ACC112 (cell line): ENCODE data around the gene SLC37A1.

Experiments used
- H2AFZ ChIP-seq: fragments of 200-600 bp; sonication (generic); one replicate; pipeline ENCODE4 v1.6.0; 2017; ENCODE audit warnings: antibody characterized with exemption, low read length; ENCODE audit not compliant: unreplicated experiment
- H3K27ac ChIP-seq: fragments of 200-600 bp; sonication (generic); 2 replicates; pipeline ENCODE4 v1.5.1; 2014; ENCODE audit warnings: low read depth, mild to moderate bottlenecking, antibody characterized with exemption, low read length, moderate library complexity
- H3K27me3 ChIP-seq: fragments of 200-600 bp; sonication (generic); 2 replicates; pipeline ENCODE4 v1.6.1; 2014; ENCODE audit warnings: mild to moderate bottlenecking, antibody characterized with exemption, low read length, moderate library complexity, mixed read lengths; ENCODE audit not compliant: insufficient read depth
- H3K36me3 ChIP-seq: fragments of 200-600 bp; sonication (generic); 2 replicates; pipeline ENCODE4 v1.6.1; 2016; ENCODE audit warnings: mild to moderate bottlenecking, antibody characterized with exemption, low read length, moderate library complexity, mixed read lengths; ENCODE audit not compliant: insufficient read depth
- H3K4me1 ChIP-seq: fragments of 200-600 bp; sonication (generic); one replicate; pipeline ENCODE4 v1.6.1; 2016; ENCODE audit warnings: low read length, mixed read lengths; ENCODE audit not compliant: insufficient read depth, unreplicated experiment, control insufficient read depth
- H3K4me3 ChIP-seq: fragments of 200-600 bp; sonication (generic); 2 replicates; pipeline ENCODE4 v1.5.1; 2014; ENCODE audit warnings: mild to moderate bottlenecking, low read depth, low read length
- H3K79me2 ChIP-seq: fragments of 200-600 bp; sonication (generic); one replicate; pipeline ENCODE4 v1.6.0; 2016; ENCODE audit warnings: low read length; ENCODE audit not compliant: control insufficient read depth, unreplicated experiment, insufficient read depth

Gene SLC37A1

DNA sequence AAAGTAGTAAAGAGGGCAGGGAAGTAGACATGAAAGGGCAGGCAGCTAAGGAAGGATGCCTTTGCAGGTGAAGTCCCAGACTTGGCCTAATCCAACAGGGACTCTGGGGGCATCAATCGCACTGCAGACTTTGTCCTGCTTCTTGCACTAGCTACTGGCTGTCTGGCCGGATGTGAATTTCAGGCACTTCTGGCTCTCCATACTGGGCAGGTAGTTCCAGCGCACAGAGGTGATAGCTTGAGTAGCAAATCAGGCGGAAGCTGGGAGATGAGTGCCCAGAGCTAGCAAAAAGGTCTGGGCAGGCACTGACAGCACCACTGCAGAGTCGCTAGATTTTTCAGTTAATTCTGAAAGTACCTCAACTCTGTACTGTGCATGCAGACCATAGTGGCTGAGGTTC is 18.6 kb upstream of the SLC37A1 start:
- H3K36me3 ChIP-seq = no peaks in the 10 kb centered on the region
- no peak overlapping the region for H2AFZ ChIP-seq
- H3K4me3 ChIP-seq = no peak overlapping the region

DNA sequence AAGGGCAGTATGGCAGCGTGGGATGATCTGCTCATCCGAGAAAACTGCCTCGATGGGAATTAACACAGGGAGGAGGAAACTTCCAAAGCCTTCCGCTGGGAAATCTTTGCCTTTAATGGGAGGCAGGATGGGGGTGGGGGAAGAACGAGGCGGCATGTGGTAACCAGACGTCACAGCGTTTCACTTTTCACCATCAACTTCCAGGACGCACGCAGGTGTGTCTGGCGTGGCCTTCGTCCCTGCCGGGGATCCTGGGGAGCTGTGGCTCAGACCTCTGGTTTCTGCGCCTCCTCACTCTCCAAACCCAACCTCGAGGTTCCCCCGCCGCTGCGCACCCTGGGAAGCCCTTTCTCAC is 17.9 kb upstream of the SLC37A1 start:
- Histone ChIP-seq H3K27me3 (peaks cover 22% of the 10 kb centered on the region), H3K4me3 (peak overlapping the region; percentile 94), H3K36me3 (no peaks in the 10 kb centered on the region), H3K4me1 (peaks cover 6% of the 10 kb centered on the region), H3K27ac (no peak overlapping the region), H2AFZ (peak overlapping the region; percentile 66), H3K79me2 (no peaks in the 10 kb centered on the region)

More for the DNA sequence above, 18.6 kb upstream of the SLC37A1 start:
- peaks cover 30% of the 10 kb centered on the region for H3K27me3 ChIP-seq
- peaks cover 6% of the 10 kb centered on the region for H3K4me1 ChIP-seq
- H3K27ac ChIP-seq = no peak overlapping the region
- H3K79me2 ChIP-seq = no peaks in the 10 kb centered on the region

DNA sequence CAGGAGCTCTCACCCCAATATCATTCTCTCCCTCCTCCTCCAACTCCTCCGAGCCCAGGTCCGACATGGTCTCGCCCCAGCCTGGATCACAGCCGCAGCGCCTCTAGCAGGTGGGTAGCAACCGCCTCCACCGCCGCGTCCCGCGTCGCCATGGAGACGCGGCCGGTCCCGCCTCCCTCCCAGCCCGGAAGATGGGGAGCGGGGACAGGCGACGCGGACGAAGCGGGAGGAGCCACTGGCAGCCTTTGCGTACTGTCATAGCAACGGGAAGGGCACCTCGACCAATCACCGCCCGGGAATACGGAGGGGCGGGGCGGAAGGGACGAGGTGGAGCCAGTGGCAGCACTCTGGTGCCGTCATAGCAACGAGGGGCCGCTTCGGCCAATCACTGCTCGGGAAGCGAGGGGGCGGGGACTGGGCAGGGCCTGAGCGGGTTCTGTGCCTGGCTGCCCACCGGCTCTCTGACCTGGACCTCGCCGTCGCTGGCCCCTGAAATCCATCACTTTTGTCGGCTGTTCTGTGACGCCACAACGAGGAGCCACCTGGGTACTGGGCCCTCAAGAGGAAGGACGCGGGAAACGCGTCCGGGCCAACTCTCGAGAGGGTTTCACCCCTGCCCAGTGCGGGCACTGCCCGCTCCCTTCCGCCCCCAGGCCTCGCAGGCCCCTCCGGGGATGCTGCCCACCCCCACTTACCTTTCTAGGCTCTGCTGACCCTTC is 17.4 kb upstream of the SLC37A1 start, which contains the start of gene RSPH1:
TSS of gene RSPH1 (minus strand) at position 105 of the 719 bp plus-strand sequence. CDS start at position 67, 38 bp downstream.
- H2AFZ ChIP-seq = peak within 1 kb of the TSS; percentile 95
- peaks cover 6% of the 10 kb centered on the region for H3K4me1 ChIP-seq
- H3K27me3 ChIP-seq = peaks cover 17% of the 10 kb centered on the region
- peak within 1 kb of the TSS; percentile 20; the same call in 1 of the 2 replicates for H3K27ac ChIP-seq
- H3K36me3 ChIP-seq = no peaks in the 10 kb centered on the region
- no peaks in the 10 kb centered on the region for H3K79me2 ChIP-seq
- H3K4me3 ChIP-seq = peak within 1 kb of the TSS; percentile 94

DNA sequence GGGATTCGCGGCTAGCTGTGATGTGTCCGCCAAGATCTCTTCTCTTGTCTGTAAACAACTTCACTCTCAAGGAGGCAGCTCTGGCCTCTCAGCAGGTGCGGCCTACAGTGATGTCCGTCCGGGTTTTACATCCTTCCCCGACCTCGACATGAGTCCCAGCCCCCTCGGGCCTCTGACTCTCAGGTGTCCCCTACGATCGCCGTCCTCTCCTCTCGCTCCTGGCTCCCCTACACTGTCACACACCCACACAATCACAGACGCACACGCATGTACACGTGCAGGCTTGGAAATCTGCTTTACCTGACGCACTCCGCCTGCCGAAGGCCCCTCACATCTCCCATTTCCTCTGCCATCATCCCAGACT is 16.8 kb upstream of the SLC37A1 start:
- peaks cover 12% of the 10 kb centered on the region for H3K27me3 ChIP-seq
- peak overlapping the region; percentile 95 for H2AFZ ChIP-seq
- no peaks in the 10 kb centered on the region for H3K36me3 ChIP-seq
- H3K4me3 ChIP-seq = peak overlapping the region; percentile 94
- no peaks in the 10 kb centered on the region for H3K79me2 ChIP-seq
- H3K27ac ChIP-seq = peak overlapping the region; percentile 20; the same call in 1 of the 2 replicates
- peaks cover 6% of the 10 kb centered on the region for H3K4me1 ChIP-seq

DNA sequence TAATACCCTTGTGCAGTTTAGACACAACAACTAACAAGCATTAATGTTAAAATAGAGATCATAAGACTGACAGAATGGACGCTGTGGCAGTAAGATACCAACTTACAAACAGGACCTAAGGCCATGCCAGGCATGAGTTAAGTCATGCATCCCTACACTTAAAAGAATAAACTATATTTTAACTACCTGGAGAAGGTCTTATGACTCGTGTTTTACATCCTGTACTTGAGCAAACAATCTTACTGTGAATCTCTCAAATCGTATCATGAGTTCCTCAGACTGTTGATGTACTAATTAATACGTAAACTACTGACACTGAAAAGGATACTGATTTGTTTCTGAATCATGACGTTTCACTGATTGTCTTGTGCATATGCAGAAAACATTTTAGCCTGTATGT is 15.6 kb upstream of the SLC37A1 start:
- H3K4me3 ChIP-seq = no peak overlapping the region
- no peaks in the 10 kb centered on the region for H3K36me3 ChIP-seq
- no peak overlapping the region for H3K27ac ChIP-seq
- peaks cover 10% of the 10 kb centered on the region; the same call in 1 of the 2 replicates for H3K27me3 ChIP-seq
- H2AFZ ChIP-seq = no peak overlapping the region
- peaks cover 6% of the 10 kb centered on the region for H3K4me1 ChIP-seq
- no peaks in the 10 kb centered on the region for H3K79me2 ChIP-seq

DNA sequence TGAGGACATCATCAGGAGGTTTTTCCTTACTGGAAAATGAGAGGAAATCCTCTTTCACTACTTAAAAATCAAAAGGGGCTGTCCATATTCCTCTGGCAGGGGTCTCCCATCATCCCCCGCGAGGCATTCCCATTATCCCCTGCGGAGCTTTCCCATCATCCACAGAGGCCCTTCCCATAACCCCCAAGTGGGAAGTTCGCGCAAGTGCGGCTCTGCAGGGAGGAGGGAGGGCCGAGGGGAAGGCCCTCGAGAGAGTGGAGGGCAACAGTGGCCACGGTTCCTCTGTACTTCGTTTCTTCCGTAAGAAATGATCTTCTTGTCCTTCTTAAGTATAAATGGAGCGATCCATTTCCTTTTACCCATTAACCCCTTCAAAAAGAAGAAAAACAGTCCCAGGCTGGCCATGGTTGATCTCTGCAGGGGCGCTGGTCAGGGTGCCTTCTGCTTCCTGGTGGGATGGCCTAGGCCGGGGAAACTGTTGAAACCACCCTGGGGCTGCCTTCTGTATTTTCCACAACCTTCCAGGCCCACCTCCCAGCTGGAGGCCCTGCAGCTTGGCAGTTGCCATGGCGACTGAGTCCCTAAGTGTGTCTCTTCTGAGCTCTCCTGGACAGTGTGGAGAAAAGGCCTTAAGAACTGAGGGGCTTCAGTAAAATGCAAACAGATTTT is 14.1 kb upstream of the SLC37A1 start:
- Histone ChIP-seq H2AFZ (no peak overlapping the region), H3K27me3 (peaks cover 12% of the 10 kb centered on the region), H3K79me2 (no peaks in the 10 kb centered on the region), H3K36me3 (no peaks in the 10 kb centered on the region), H3K27ac (no peak overlapping the region), H3K4me3 (no peak overlapping the region), H3K4me1 (peaks cover 6% of the 10 kb centered on the region)

DNA sequence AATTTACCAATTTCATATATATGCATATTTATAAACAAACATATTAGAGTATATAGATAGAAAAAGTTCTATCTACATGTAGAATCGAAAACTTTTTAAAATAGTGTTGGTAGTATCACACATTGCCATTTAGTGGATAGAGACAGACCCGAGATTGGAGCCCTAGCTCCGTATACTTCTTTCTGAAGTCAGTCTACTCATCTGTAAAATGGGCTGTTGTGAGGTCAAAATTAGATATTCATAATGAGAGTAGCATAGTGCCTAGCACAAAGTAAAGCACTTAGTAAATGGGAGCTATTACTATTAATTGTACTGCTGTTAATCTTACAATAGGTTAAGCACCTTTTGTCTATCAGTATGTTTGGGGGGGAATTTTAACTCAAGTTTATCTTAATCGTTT is 13.4 kb upstream of the SLC37A1 start:
- Histone ChIP-seq H3K36me3 (no peaks in the 10 kb centered on the region), H3K4me1 (peaks cover 6% of the 10 kb centered on the region), H3K79me2 (no peaks in the 10 kb centered on the region), H3K4me3 (no peak overlapping the region), H3K27ac (no peak overlapping the region), H2AFZ (no peak overlapping the region), H3K27me3 (peaks cover 15% of the 10 kb centered on the region)

DNA sequence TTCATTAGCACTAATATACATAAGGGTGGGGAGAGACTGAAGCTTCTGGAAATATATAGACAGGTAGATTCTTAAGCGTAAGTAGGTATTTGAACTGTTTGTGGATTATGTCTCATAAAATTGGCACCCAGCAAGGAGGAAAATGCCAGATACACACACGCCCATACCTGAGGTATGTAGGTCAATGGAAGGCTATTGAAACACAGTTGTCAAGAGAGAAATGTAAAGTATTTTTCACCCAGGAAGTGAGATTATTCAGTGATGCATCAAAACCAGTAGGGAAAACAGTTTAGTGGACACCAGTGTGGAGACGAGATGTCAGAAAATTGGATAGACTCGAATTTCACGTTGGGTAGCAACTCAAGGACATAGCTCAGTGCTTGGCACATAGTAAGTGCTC is 12.9 kb upstream of the SLC37A1 start:
- no peaks in the 10 kb centered on the region for H3K36me3 ChIP-seq
- no peak overlapping the region for H3K4me3 ChIP-seq
- peaks cover 19% of the 10 kb centered on the region for H3K27me3 ChIP-seq
- no peaks in the 10 kb centered on the region for H3K79me2 ChIP-seq
- H3K4me1 ChIP-seq = peaks cover 6% of the 10 kb centered on the region
- H2AFZ ChIP-seq = no peak overlapping the region
- H3K27ac ChIP-seq = no peak overlapping the region

DNA sequence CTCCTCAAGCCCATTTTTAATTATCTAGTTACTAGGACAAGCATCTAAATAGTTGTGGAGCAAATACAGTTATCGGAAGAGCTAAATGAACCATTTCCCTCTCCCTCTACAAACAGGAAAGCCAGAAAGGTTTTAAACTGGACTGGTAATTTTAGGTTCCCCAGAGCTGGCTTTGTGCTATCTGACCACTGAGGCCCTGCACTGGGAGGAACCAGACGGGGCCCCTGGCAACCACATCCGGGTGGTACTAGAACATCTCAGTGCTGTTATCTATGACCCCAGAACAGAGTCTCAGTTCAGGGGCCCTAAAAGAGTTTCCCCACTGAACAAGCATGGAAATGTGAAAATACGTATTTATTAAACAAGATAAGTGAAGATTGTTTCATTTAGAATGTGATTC is 9.9 kb upstream of the SLC37A1 start:
- Histone ChIP-seq H3K27ac (no peak overlapping the region), H3K36me3 (no peaks in the 10 kb centered on the region), H3K79me2 (no peaks in the 10 kb centered on the region), H3K4me3 (no peak overlapping the region), H3K4me1 (no peaks in the 10 kb centered on the region), H3K27me3 (peaks cover 27% of the 10 kb centered on the region), H2AFZ (no peak overlapping the region)

DNA sequence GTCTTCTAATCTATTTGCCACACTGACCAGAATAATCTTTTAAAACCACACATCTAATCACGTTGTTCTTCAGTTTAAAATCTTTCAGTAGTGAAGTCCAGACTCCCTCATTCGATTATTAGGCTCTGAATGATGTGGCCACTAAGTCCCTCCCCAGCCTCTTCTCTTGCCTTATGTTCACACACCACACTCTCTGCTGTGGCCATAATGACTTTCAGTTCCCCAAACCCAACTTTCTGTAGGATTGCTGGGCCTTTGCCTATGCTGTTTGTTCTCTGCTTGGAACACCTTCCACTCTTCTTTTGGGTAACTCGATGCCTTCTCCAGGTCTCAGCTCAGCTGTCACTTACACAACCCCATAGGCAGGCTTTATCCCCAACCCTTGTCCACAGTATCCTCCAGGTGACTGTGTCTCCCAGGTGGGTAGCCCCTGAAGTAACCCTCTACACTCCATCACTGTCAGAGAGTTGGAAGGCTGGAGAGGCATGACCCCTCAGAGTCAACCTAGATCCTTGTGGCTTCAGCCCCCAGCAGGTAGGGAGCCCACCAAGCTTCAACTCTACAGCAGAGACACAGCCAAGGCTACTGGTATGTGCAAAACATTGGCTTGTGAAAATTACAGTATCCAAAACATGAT is 8.4 kb upstream of the SLC37A1 start:
- H2AFZ ChIP-seq = no peak overlapping the region
- no peaks in the 10 kb centered on the region for H3K79me2 ChIP-seq
- peaks cover 27% of the 10 kb centered on the region for H3K27me3 ChIP-seq
- no peaks in the 10 kb centered on the region for H3K4me1 ChIP-seq
- no peak overlapping the region for H3K27ac ChIP-seq
- H3K4me3 ChIP-seq = no peak overlapping the region
- no peaks in the 10 kb centered on the region for H3K36me3 ChIP-seq
